NCI-H2196 (cell line): ENCODE data around the gene CFAP46.
"Not testable (repeated sequence)": the region's sequence is repeated elsewhere in the genome, so short reads cannot be mapped to it uniquely, and the experiment has no call there.

Experiments used
- DNase-seq: peaks from one replicate; lab custom pipeline; 2025; ENCODE audit not compliant: unreplicated experiment; lab: John Stamatoyannopoulos, UW

The CFAP46 gene

DNA sequence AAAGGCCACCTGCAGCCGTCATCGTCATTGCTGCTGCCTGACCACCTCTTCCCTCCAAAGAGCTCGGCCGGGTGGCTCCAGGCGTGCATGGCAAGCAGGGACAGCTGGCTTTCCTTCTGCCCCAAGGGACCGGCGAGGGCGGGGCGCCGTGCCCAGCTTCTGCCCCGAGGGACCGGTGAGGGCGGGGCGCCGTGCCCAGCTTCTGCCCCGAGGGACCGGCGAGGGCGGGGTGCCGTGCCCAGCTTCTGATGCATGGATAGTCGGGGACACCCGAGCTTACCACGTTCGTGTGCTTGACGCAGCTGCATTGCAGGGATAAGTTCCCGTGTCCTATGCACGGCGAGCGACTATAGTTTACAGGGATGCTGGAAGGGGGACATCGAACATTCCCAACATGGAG, 27.0 kb downstream of the CFAP46 start:
- DNase-seq, result no peak

GRCh38 chr10:132914732-132915131, 27.6 kb downstream of the CFAP46 start:
- DNase-seq, result no peak

- DNase-seq, result no peak
These were observed 28.7 kb downstream of the CFAP46 start for GRCh38 chr10:132913559-132914115.

GRCh38 chr10:132912713-132913558, 29.4 kb downstream of the CFAP46 start:
- DNase-seq, result no peak

- DNase-seq, result no peak
These were observed 30.1 kb downstream of the CFAP46 start for GRCh38 chr10:132912225-132912712.

- no peak for DNase-seq
These were observed 30.6 kb downstream of the CFAP46 start for GRCh38 chr10:132911786-132912097.

DNA sequence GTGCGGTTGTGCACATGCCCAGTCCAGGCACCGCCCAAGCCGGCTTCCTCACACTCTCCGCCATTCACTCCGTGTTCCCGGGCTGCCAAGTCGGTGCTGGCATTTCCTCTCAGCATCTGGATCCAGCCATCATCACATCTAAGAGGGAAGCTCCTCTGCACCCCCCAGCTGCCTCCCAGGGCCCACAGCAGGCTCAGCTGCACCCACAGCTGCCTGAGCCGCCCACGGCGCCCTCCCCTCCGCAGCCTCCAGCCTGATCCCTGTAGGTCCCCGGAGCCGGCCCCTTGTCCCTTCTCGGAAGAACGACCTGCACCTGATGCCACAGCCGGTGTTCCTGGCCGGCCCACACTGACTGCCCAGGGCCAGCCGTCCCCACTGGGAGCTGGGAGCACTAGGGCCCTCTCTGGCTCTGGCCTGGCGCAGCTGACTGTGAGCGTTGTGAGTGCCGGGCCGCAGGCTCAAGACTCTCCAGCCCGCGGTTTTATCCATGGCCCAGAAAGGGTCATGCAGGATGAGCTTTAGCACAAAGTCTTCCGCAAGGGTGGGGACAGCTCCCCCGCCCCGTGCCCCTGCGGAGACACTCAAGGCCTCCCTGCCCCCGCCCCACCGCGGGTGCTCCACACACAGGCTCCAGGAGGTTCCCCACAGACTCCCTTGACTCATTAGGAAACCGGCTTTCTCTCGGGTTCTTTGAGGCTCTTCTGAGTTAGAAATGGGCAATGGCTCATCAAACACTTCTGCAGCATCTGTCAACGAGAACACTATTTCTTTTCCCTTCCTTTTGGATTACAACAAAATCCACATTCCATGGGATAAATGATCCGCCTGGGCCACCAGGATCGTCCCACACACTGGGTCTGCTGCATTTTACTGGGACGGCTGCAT, 31.2 kb downstream of the CFAP46 start:
- no peak for DNase-seq

DNA sequence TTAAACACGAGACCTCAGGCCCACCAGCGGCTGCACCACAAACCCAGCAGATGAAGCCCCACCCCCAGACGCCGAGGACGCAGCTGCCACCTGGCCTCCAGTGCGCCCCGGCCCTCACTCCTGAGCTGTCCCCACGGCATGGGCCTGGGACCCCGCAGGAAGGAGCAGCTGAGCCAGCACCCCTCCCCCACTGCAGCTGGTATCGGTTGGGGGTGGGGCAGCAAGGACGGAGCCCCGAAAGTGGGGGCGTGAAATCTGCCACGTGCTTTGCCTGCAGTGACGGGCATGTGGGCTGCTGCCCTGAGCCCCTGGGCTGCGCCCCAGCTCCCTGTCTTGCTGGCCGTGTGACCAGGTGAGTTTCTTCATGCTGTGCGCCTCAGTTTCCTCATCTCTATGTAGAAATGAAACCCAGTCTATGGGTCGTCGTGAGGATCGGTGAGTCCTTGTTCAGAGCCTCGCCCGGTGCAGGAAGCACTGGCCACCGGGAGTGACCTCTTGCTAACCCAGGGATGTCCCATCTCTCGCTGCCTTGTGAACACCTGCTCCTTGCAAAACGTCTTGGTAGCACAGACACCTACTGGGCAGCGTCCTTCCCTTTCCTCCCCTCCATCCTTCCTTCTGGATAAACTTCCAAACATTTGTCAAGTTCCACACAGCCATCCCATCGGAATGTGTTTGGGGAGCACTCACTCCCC, 32.0 kb downstream of the CFAP46 start:
- no peak for DNase-seq

GRCh38 chr10:132909491-132910071, 32.8 kb downstream of the CFAP46 start:
- no peak for DNase-seq

DNA sequence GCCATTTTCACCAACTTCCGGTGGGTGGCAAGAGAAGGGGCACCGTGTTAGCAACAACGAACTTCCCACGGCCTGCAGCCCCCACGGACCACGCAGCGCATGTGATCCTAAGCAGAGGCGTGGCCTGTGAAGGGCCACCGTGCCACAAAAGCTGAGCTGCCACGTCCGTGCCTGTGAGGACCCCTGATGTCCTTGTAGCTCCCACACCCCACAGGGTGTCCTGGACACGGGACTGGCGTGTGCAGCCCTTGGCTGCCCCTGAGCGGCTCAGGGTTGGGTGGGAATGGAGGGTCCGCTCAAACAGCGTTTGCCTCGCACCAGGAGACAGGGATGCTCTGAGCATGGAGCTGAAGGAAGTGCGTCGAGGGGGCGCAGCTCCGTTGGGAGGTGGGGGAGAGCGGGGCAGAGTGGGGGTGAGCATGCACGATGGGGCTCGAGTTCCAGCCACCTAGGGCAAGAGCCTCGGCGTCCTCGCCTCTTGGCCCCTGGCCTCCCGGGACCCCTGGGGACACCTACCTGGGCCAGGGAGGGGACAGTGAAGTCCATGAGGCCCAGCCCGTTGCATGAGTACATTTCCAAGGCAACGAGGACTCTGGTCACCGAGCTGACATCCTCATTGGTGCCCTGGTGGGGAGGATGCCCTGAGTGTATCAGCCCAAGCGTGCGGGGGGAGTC, 33.6 kb downstream of the CFAP46 start:
- no peak for DNase-seq

- no peak for DNase-seq
These were observed 34.3 kb downstream of the CFAP46 start for GRCh38 chr10:132907821-132908620.

DNA sequence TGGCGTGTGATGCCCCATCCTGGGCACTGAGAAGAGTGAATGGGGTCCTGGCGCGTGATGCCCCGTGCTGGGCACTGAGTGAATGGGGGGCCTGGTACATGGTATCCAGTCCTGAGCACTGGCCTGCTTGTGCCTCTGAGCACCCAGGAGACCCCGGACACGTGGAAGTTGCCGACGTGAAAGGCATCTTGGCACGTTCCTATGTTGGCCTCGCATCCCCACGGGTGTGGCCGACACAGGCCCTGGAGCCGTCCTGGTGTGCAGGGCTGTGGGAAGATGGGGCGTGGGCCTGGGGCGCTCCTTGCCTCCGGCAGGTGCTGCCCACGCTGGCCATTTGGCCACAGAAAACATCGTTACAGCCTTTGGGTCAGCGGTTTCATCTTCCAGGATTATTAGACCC, 35.5 kb downstream of the CFAP46 start:
- DNase-seq, result no peak

DNA sequence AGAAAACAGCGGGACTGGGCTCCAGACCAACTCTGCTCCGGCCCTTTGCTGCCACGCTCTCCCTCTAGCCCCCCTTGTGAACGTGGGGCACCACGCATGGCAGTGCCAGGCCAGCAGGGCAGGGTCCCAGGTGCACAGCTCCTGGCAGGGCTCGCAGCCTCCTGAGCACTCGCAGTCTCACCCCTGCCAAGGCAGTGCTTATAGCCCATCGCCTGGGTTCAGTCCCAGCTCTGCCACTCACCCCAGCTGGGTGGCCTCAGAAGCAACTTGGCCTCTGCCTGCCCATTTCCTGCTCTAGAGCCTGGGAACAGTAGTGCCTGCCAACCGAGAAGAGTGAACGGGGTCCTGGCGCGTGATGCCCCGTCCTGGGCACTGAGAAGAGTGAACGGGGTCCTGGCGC, 36.3 kb downstream of the CFAP46 start:
- no peak for DNase-seq

GRCh38 chr10:132905661-132906060, 36.7 kb downstream of the CFAP46 start:
- no peak for DNase-seq

DNA sequence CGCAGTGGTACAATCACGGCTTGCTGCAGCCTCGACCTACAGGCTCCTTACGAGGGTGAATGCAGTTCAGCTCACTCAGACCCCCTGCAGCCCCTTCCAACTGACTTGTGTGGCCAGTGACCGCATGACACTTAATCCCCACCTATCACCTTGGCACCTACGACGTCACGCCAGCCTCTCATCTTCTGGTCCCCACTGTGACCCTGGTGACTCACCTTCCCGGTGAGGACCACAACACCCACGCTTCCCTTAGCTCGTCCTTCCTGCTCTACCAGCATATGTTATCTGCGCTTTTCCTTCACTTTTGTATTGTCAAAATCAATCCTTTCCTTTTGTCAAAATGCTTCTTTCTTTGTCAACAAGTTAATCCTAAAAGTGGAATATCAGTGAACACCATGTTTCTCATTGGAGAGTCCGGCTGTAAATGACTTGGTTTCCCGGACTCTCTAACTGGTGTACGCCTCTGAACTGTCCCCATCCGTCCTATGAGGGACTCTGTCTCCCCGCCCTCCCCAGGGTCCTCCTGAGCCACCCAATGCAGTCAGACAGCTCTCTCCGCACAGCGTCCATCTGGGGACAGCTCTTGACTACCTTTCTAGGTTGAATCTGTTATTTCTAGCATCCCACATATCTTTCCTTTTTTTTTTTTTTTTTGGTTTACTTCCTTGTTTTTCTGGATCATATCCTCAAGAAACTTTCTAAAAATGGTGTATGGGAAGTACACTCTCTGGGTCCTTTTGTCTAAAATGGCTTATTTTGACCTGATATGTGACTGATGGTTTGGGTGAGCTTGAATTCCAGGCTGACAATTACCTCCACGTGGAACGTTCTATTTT, 37.3 kb downstream of the CFAP46 start:
- DNase-seq, result no peak

GRCh38 chr10:132904181-132904813, 38.1 kb downstream of the CFAP46 start:
- peak; percentile 62 for DNase-seq

GRCh38 chr10:132902656-132903575, 39.5 kb downstream of the CFAP46 start:
- DNase-seq, result not testable (repeated sequence)
